Measurements from ENCODE around the gene RARRES2.
A peak's percentile ranks its signal among the peaks of the same experiment; 100 is the strongest.
"Not testable (repeated sequence)": the region's sequence is repeated elsewhere in the genome, so short reads cannot be mapped to it uniquely, and the experiment has no call there.

RARRES2 gene

DNA sequence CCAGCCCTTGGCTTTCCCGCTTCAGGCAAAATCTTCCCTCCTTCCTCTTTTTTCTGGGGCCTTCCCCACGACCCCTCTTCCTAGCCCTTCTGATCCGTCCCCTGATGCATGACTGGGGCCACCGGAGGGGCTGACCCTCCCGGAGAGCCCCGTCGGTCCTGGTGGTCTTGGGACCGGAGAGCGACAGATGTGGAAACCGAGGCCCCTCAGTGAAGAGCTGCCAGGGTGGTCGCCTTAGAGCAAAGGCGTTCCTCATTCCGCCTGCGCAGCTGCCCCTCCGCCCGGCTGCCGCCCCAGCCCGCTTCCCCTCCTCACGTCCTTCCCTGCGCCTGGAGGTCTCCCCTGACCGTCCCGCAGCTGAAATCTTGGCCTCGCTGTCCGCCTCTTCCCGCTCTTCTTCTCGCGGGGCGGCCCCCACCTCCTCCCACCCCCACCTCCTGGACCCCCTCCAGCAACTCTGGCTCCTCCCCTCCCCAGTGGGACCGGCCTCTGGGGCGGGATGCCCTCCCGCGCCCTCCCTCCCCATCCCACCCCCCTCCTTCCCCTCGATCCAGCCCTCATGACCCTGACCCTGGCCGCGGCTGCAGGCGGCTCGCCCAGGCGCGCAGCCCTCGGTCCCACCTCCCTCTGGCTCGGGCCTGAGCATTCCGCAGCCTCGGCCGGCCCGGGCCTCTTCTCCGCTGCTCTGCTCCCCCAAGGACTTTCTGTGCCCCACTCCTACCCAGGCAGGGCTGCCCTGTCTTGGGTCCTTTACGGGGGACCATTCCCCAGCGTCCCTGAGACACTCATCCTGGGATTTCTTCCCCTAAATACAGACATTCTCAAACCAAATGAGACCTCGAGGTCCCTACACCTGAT lies at the start of gene RARRES2:
TSS of gene RARRES2 (minus strand) at position 367 of the 858 bp plus-strand sequence. CDS start 1,020 bp downstream, outside the sequence.
- DNase-seq (ENCODE audit: low read depth in 2 of 3, low spot score in 1 of 3), result no peak

GRCh38 chr7:150390205-150390604 lies 48.8 kb upstream of the RARRES2 start:
- no peak for DNase-seq (ENCODE audit: low read depth in 2 of 3, low spot score in 1 of 3)

DNA sequence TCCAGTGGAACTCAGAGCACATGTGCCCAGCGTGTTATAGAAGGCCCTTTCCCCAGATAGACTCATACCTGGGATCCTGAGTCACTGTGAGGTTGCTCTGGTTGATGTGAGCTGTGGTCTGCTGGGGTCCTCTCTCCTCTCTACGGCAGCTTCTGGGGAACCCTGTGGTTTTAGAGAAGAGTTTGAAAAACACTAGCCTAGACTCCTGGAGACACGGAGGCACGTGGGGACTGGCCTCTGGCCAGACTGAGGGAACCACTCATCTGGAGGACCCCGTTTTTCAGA lies 48.0 kb upstream of the RARRES2 start:
- DNase-seq (ENCODE audit: low read depth in 2 of 3, low spot score in 1 of 3), result no peak

GRCh38 chr7:150388709-150389531 lies 47.5 kb upstream of the RARRES2 start:
- DNase-seq (ENCODE audit: low read depth in 2 of 3, low spot score in 1 of 3), result no peak

DNA sequence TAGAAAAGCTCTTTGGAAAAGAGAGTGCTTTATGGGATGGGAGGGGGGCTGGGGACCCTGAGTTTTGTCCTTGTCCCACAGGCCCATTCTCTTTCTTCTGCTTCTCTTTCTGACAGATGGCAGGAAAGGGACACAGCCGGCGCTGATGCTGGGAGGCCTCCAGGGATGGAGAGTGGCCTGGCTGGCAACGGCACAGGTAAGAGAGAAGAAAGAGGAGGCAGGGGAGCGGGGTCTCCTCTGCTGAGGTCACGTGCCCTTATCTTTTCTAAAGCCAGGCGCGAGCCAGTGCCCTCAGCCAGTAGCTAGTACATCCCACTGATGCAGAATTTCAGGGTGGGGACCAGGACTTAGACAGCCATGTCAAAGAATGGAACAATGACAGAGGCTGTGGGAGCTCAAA lies 46.9 kb upstream of the RARRES2 start:
- no peak for DNase-seq (ENCODE audit: low read depth in 2 of 3, low spot score in 1 of 3)

DNA sequence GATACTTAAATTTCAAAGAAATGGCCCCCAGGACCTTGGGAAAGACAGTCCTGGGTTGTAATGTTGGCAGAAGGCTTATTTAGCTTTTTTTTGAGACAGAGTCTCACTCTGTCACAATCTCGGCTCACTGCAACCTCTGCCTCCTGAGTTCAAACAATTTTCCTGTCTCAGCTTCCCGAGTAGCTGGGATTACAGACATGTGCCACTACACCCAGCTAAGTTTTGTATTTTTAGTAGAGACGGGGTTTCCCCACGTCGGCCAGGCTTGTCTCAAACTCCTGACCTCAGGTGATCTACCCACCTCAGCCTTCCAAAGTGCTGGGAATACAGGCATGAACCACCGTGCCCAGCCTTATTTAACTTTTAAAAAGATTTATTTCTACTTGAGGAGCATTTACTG lies 44.5 kb upstream of the RARRES2 start:
- not testable (repeated sequence) for DNase-seq (ENCODE audit: low read depth in 2 of 3, low spot score in 1 of 3)

GRCh38 chr7:150385302-150385723 lies 43.9 kb upstream of the RARRES2 start:
- DNase-seq (ENCODE audit: low read depth in 2 of 3, low spot score in 1 of 3), result no peak

GRCh38 chr7:150384406-150385301 lies 43.2 kb upstream of the RARRES2 start:
- DNase-seq (ENCODE audit: low read depth in 2 of 3, low spot score in 1 of 3), result no peak

GRCh38 chr7:150383710-150384397 lies 42.4 kb upstream of the RARRES2 start:
- DNase-seq (ENCODE audit: low read depth in 2 of 3, low spot score in 1 of 3), result no peak

DNA sequence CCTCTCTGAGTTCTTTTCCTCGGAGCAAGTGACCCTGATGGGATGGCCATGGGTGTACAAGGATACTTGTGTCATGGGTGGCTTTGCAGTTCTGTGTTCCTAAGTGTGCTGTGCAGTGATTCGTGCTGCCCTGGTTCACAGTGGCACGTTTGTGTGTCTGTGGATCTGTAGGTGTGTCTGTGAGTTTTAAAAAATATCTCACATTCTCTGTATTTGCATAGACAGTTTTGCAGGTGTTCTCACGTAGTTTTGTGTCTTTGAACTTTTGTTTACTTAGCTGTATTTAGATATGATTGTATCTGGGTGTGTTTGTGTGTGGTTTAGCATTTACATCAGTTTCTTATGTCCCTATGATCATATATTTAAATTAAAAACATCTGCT lies 41.4 kb upstream of the RARRES2 start:
- no peak for DNase-seq (ENCODE audit: low read depth in 2 of 3, low spot score in 1 of 3)

GRCh38 chr7:150382123-150382843 lies 40.9 kb upstream of the RARRES2 start:
- DNase-seq (ENCODE audit: low read depth in 2 of 3, low spot score in 1 of 3), result no peak

- DNase-seq (ENCODE audit: low read depth in 2 of 3, low spot score in 1 of 3), result no peak
Measured at GRCh38 chr7:150381785-150382122, 40.3 kb upstream of the RARRES2 start.

DNA sequence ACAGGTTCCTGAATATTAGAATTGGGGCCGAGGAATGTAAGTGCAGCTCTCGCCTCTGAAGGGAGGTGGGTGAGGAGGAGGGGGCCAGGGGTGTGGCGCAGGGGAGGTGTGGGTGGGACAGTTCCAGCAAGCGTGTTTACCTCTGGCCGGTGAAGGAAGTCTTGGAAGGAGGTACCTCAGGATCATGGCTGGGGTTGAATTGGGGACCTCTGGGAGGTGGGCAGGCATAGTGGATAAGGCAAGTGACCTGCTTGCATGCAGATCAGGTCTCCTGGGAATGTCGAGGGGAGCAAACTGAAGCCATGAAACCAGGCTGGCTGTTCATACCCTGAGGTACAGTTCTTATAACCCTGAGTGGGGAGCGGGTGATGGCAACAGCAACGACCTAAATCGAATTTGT lies 39.7 kb upstream of the RARRES2 start:
- no peak for DNase-seq (ENCODE audit: low read depth in 2 of 3, low spot score in 1 of 3)

DNA sequence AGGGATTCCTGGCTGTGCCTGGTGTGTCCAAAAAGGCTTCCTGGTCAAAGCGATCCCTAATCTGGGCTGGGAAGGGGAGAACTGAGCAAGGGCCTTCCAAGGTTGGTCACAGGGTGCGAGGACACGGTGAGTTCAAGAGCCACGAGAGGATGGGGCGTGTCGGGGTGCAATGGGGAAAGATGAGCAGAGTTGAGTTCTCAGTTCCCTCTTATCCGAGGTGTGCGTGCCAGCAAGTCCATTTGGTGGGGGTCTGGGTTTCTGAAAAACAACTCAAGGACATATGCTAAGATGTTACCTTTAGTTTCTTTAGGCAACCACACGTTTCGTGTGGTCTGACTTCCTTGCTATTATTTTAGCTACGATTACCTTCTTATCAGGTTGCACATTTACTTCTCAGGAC lies 39.0 kb upstream of the RARRES2 start:
- DNase-seq (ENCODE audit: low read depth in 2 of 3, low spot score in 1 of 3), result no peak

DNA sequence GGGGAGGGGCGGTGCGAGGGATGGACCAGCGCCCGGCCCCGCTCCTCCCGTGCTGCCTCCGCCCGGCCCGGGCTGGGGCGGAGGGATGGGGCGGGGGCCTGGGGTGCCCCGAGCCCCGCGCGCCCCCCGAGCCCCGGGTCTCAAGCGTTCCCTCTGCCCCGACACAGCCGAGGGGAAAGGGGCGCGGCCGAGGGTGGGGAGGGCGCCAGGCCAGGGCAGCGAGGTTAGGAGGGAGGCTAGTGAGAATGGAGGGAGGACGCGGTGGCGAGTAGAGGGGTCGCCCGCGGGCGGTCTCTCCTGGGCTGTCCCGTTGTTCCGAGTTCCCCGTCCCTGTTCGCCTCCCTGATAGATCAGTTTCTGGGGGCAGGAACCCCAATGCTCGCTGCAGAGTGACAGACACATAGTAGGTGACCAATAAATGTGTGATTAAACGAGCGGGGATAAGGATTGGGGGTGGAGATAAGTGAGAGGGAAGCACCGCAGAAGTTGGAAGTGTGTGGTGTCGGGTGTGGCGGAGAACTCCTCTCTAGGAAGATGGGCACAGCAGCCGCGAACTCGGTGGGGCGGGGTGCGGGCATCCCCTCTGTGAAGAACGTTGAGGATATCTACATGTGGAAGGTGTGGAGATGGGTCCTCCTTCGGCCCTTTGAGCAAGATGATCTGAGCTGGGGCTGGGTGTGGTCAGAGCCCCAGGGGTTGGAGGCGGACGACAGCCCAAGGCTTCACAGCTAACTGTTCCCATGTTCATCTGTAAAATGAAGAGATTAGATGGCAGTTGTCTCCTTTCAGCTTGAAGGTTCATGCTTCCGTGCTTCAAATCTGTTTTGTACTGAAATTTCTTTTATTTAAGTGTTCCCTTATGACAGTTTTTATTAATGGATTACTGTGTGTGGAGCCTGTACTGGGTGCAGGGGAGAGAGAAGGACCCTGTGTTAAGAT lies 38.3 kb upstream of the RARRES2 start:
- DNase-seq (ENCODE audit: low read depth in 2 of 3, low spot score in 1 of 3), result no peak

GRCh38 chr7:150378853-150379440 lies 37.5 kb upstream of the RARRES2 start, which contains the start of gene ZNF775:
ZNF775 (plus strand) TSS chr7:150379330; CDS start chr7:150388471, 9,141 bp downstream.
- peak; percentile 84 to 90 (median 84) for DNase-seq (ENCODE audit: low read depth in 2 of 3, low spot score in 1 of 3)

- DNase-seq (ENCODE audit: low read depth in 2 of 3, low spot score in 1 of 3), result peak in 2 of 3 donors; percentile 15 to 24
Measured at GRCh38 chr7:150378115-150378852, 36.9 kb upstream of the RARRES2 start.

DNA sequence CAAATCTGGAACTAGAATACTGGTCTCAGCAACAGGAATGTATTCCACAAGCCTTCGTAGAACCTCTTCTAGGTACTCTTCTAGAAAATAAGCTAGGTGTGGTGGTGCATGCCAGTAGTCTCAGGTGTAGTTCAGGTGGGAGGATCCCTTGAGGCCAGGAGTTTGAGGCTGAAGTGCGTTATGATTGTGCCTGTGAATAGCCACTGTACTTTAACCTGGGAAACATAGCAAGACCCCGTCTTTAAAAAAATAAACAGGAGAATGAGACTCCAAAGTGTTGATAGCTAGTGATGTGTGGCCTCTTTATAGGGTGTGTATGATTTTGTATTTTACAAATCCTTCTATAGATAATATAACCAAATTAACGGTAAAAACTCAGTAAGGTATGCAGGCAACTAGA lies 36.2 kb upstream of the RARRES2 start:
- DNase-seq (ENCODE audit: low read depth in 2 of 3, low spot score in 1 of 3), result no peak

All from stimulated activated CD4-positive, alpha-beta T cell treated with anti-CD3 and anti-CD28 coated beads, Interleukin-12 subunit alpha, Interleukin-12 subunit beta, amount 100 ng/mL, for 48 hours (primary cell).